ENCODE results near the gene NRG2. TPM values are rescaled to one million over a fixed set of nuclear protein-coding genes. Genes with fewer than 3 reads are reported as not detected.
A peak's percentile ranks its signal among the peaks of the same experiment; 100 is the strongest.

The NRG2 gene
- total RNA-seq, 6 donors from 2014 or later: 0.46 to 4.2 (median 1.5) TPM

DNA sequence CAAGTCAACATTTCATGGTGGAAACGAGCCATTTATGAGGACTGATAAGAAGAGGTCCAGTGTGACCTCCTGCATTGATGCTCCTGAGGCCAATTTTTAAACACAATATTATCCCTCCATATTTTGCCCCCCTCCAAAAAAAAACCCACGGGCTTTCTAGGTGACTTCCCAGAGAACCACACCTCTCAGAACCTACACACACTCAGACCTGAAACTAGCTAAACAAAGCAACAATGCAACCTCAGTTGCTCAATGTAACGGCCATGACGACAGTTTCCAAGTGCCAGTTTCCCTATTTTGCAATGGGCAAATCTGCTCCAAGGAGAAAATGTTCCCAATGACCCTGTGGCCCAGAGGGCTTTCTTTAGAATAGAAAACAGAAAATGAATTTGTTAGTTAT lies 3.5 kb downstream of the NRG2 start:
- TF ChIP-seq EP300 (IDR thresholded peaks at IDR 0.05): no peak
- peak in 1 of 2 donors; percentile 21 for TF ChIP-seq POLR2AphosphoS5 (IDR thresholded peaks at IDR 0.05)
- Histone ChIP-seq H3K4me1 (peaks cover 35 to 47% (median 41%) of the 10 kb centered on the region in 4 donors), H3K36me3 (no peaks in the 10 kb centered on the region), H3K9me3 (no peaks in the 10 kb centered on the region), H3K27me3 (peaks cover 0 to 12% (median 6%) of the 10 kb centered on the region in 4 donors), H3K4me3 (no peak overlapping the region), H3K27ac (no peak overlapping the region)
- WGBS, 2 donors: 40% methylated on average over 4 of the region's 4 CpGs
- peak in 1 of 2 donors; percentile 49 for DNase-seq
- ATAC-seq (ENCODE audit: low FRiP score in 2 of 2): no peak

GRCh38 chr5:140038373-140038957 lies 4.6 kb downstream of the NRG2 start:
- WGBS, 2 donors: 10 to 11% methylated on average over 7 of the region's 7 CpGs
- DNase-seq: no peak

GRCh38 chr5:140037012-140037411 lies 6.1 kb downstream of the NRG2 start:
- ATAC-seq (ENCODE audit: low FRiP score in 2 of 2) (no peak), DNase-seq (no peak)
- H3K9me3 ChIP-seq: no peaks in the 10 kb centered on the region
- H3K27ac ChIP-seq: no peak overlapping the region
- TF ChIP-seq, protein P1, sequence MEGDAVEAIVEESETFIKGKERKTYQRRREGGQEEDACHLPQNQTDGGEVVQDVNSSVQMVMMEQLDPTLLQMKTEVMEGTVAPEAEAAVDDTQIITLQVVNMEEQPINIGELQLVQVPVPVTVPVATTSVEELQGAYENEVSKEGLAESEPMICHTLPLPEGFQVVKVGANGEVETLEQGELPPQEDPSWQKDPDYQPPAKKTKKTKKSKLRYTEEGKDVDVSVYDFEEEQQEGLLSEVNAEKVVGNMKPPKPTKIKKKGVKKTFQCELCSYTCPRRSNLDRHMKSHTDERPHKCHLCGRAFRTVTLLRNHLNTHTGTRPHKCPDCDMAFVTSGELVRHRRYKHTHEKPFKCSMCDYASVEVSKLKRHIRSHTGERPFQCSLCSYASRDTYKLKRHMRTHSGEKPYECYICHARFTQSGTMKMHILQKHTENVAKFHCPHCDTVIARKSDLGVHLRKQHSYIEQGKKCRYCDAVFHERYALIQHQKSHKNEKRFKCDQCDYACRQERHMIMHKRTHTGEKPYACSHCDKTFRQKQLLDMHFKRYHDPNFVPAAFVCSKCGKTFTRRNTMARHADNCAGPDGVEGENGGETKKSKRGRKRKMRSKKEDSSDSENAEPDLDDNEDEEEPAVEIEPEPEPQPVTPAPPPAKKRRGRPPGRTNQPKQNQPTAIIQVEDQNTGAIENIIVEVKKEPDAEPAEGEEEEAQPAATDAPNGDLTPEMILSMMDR (IDR thresholded peaks at IDR 0.05): no peak
- TF ChIP-seq EP300 (IDR thresholded peaks at IDR 0.05): no peak
- no peak for TF ChIP-seq POLR2AphosphoS5 (IDR thresholded peaks at IDR 0.05)
- TF ChIP-seq POLR2A (IDR thresholded peaks at IDR 0.05): no peak
- no peak overlapping the region for H3K4me3 ChIP-seq
- H3K4me1 ChIP-seq: peaks cover 19 to 30% (median 25%) of the 10 kb centered on the region in 4 donors
- H3K36me3 ChIP-seq: no peaks in the 10 kb centered on the region
- peaks cover 0 to 3% (median 0%) of the 10 kb centered on the region in 4 donors for H3K27me3 ChIP-seq
- 79 to 81% methylated on average over 4 of the region's 4 CpGs for WGBS, 2 donors

More at GRCh38 chr5:140038373-140038957, 4.6 kb downstream of the NRG2 start:
- H3K27me3 ChIP-seq: peaks cover 0 to 12% (median 4%) of the 10 kb centered on the region in 4 donors
- H3K4me1 ChIP-seq: peaks cover 31 to 43% (median 38%) of the 10 kb centered on the region in 4 donors
- TF ChIP-seq, protein P1 (IDR thresholded peaks at IDR 0.05): no peak
- TF ChIP-seq POLR2AphosphoS5 (IDR thresholded peaks at IDR 0.05) (no peak), EP300 (IDR thresholded peaks at IDR 0.05) (no peak), POLR2A (IDR thresholded peaks at IDR 0.05) (no peak)
- no peak for ATAC-seq (ENCODE audit: low FRiP score in 2 of 2)
- H3K9me3 ChIP-seq: no peaks in the 10 kb centered on the region
- peak overlapping the region in 2 of 4 donors; percentile 48 to 72 for H3K27ac ChIP-seq
- H3K4me3 ChIP-seq: peak overlapping the region in 3 of 4 donors; percentile 26 to 49 (median 49)
- H3K36me3 ChIP-seq: no peaks in the 10 kb centered on the region

DNA sequence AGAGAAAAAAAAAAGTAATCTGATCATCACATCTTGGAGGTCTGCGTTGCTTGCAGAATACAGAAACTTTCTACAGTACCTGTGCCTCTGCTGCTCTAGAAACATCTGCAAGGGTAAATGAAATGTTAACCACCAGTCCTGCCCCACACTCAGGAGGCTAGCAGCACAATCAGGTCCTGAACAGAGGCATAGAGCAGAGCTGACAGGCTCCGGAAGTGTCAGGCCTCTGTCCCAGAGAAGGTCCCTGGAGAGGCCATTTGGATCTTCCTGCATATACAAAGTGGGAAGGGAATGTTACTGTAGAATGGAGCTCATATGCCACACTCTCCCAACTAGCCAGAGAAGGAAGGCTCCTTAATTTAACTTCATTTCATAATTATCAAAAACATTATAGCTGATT lies 7.2 kb downstream of the NRG2 start:
- Histone ChIP-seq H3K4me3 (no peak overlapping the region), H3K27me3 (no peaks in the 10 kb centered on the region), H3K9me3 (no peaks in the 10 kb centered on the region), H3K4me1 (peaks cover 14 to 22% (median 17%) of the 10 kb centered on the region in 4 donors), H3K27ac (peak overlapping the region in 2 of 4 donors; percentile 18 to 60), H3K36me3 (no peaks in the 10 kb centered on the region)
- ATAC-seq (ENCODE audit: low FRiP score in 2 of 2) (peak in 1 of 2 donors; percentile 62), DNase-seq (no peak)
- WGBS, 2 donors: 57 to 78% methylated on average over 2 of the region's 2 CpGs
- no peak for TF ChIP-seq EP300 (IDR thresholded peaks at IDR 0.05)
- TF ChIP-seq POLR2A (IDR thresholded peaks at IDR 0.05): no peak
- no peak for TF ChIP-seq POLR2AphosphoS5 (IDR thresholded peaks at IDR 0.05)
- TF ChIP-seq, protein P1 (IDR thresholded peaks at IDR 0.05): no peak

GRCh38 chr5:140033037-140033760 lies 9.9 kb downstream of the NRG2 start:
- no peak overlapping the region for H3K4me3 ChIP-seq
- no peaks in the 10 kb centered on the region for H3K27me3 ChIP-seq
- ATAC-seq (ENCODE audit: low FRiP score in 2 of 2) (no peak), DNase-seq (no peak)
- H3K4me1 ChIP-seq: peaks cover 0 to 7% (median 2%) of the 10 kb centered on the region in 4 donors
- TF ChIP-seq, protein P1 (IDR thresholded peaks at IDR 0.05): no peak
- TF ChIP-seq EP300 (IDR thresholded peaks at IDR 0.05) (no peak), POLR2AphosphoS5 (IDR thresholded peaks at IDR 0.05) (no peak), POLR2A (IDR thresholded peaks at IDR 0.05) (no peak)
- H3K9me3 ChIP-seq: no peaks in the 10 kb centered on the region
- no peaks in the 10 kb centered on the region for H3K36me3 ChIP-seq
- no peak overlapping the region for H3K27ac ChIP-seq
- 83 to 84% methylated on average over 3 of the region's 3 CpGs for WGBS, 2 donors
